Measurements from ENCODE around the gene CHST3. TPM values are rescaled to one million over a fixed set of nuclear protein-coding genes. Genes with fewer than 3 reads are reported as not detected.

CHST3 gene
- total and polyA plus RNA-seq, 8 donors: 3.1 to 10.8 (median 3.6) TPM

DNA sequence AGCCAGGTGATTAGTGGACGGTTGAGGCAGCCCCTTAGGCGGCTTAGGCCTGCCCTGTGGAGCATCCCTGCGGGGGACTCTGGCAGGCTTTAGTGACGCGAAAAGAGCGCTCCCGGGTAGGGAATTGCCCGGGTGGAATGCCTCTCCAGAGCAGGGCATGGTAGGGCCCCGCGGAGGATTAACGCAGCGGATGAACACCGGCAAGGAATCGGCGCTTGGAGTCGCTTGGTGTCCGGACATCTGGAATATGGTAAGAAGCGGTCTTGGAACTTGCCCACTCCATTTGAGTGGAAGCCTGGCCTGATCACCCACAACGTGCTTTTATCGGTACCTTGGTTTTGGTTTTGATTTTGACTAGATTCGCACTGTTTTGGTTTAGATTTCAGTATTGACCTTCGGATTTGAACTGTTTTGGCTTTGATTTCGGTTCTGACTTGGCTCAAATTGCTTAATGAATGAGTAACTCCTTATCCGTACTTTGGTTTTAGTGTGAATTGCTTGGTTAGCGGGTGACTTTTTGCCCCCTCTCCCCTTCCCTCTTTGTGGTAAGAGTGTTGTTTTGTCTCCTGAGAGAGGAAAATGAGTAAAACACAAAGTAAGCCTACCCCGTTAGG is 24.2 kb upstream of the CHST3 start:
- intact Hi-C loops (cut with DNase I): no loop called here
- TF ChIP-seq, protein P1, sequence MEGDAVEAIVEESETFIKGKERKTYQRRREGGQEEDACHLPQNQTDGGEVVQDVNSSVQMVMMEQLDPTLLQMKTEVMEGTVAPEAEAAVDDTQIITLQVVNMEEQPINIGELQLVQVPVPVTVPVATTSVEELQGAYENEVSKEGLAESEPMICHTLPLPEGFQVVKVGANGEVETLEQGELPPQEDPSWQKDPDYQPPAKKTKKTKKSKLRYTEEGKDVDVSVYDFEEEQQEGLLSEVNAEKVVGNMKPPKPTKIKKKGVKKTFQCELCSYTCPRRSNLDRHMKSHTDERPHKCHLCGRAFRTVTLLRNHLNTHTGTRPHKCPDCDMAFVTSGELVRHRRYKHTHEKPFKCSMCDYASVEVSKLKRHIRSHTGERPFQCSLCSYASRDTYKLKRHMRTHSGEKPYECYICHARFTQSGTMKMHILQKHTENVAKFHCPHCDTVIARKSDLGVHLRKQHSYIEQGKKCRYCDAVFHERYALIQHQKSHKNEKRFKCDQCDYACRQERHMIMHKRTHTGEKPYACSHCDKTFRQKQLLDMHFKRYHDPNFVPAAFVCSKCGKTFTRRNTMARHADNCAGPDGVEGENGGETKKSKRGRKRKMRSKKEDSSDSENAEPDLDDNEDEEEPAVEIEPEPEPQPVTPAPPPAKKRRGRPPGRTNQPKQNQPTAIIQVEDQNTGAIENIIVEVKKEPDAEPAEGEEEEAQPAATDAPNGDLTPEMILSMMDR (IDR thresholded peaks at IDR 0.05): no peak
- Histone ChIP-seq H3K9me3 (no peaks in the 10 kb centered on the region), H3K36me3 (no peaks in the 10 kb centered on the region), H3K4me3 (no peak overlapping the region), H3K27ac (no peak overlapping the region), H3K27me3 (no peaks in the 10 kb centered on the region), H3K4me1 (no peaks in the 10 kb centered on the region)
- DNase-seq: no peak
- ATAC-seq: no peak
- no peak for FAIRE-seq
- WGBS, 2 donors: 85 to 91% methylated on average over 26 of the region's 26 CpGs

DNA sequence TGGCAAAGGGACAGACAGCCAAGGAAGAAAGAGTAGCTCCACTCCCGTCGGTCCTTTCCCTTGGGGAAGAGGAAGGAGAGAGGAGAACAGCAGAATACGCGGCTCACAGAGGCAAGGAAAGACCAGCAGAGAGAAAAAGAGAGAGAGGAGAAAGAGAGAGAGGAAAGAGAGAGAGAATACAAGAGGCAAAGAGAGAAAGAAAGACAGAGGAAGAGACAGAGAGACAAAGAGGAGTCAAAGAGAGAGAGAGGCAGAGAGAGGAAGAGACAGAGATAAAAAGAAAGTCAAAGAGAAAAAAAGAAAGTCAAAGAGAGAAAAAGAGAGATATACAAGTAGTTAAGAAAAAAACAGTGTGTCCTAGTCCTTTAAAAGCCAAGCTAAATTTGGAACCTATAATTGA is 23.4 kb upstream of the CHST3 start:
- Histone ChIP-seq H3K36me3 (no peaks in the 10 kb centered on the region), H3K4me3 (no peak overlapping the region), H3K4me1 (no peaks in the 10 kb centered on the region), H3K27ac (no peak overlapping the region), H3K9me3 (no peaks in the 10 kb centered on the region), H3K27me3 (no peaks in the 10 kb centered on the region)
- 79 to 80% methylated on average over 4 of the region's 4 CpGs for WGBS, 2 donors
- intact Hi-C loops (cut with DNase I): no loop called here
- ATAC-seq: no peak
- TF ChIP-seq, protein P1 (IDR thresholded peaks at IDR 0.05): no peak
- DNase-seq: no peak
- no peak for FAIRE-seq

DNA sequence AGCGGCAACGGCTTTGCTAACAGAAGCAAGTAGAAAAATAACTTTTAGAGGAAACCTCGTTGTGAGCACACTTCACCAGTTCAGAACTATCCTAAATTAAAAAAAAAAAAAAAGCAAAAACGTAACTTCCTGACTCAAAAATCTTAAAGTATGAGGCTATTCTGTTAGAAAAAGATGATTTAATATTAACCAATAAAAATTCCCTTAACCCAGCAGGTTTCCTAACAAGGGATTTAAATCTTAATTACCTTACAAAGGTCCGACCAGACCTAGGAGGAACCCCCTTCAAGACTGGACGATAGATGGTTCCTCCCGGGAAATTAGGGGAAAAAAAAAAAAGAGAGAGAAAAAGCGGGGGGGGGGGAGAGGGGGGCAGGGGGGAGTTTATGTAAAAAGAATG is 22.9 kb upstream of the CHST3 start:
- H3K27me3 ChIP-seq: no peaks in the 10 kb centered on the region
- no peaks in the 10 kb centered on the region for H3K36me3 ChIP-seq
- no peaks in the 10 kb centered on the region for H3K9me3 ChIP-seq
- no peak for DNase-seq
- no peak for ATAC-seq
- TF ChIP-seq, protein P1 (IDR thresholded peaks at IDR 0.05): no peak
- FAIRE-seq: no peak
- intact Hi-C loops (cut with DNase I): no loop called here
- H3K27ac ChIP-seq: no peak overlapping the region
- no peak overlapping the region for H3K4me3 ChIP-seq
- no peaks in the 10 kb centered on the region for H3K4me1 ChIP-seq
- WGBS, 2 donors: 59 to 63% methylated on average over 7 to 8 of the region's 8 CpGs

DNA sequence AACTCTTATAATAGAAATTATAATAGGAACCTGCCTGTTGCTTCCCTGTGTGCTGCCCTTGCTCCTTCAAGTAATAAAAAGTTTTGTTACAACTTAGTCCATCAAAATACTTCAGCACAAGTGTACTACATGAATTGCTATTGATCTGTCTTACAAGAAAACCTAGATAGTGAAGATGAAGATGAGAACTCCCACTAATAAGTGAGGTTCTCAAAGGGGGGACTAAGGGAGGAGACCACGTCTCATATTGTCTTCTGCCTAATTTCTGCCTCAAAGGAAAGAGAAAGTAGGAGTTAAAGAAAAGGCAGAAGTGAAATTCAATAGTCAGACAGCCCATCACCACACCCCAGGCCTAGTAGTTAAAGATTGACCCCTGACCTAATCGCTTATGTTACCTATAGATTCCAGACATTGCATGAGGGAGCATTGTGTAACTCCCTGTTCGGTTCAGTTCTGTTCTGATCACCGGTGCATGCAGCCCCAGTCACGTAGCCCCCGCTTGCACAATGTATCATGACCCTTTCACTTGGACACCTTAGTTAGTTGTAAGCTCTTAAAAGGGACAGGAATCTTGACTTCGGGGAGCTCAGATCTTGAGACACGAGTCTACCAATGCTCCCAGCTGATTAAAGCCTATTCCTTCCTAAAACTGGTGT is 18.2 kb upstream of the CHST3 start:
- TF ChIP-seq, protein P1 (IDR thresholded peaks at IDR 0.05): no peak
- Histone ChIP-seq H3K27me3 (no peaks in the 10 kb centered on the region), H3K27ac (no peak overlapping the region), H3K4me1 (no peaks in the 10 kb centered on the region), H3K4me3 (no peak overlapping the region), H3K36me3 (no peaks in the 10 kb centered on the region), H3K9me3 (no peaks in the 10 kb centered on the region)
- 81 to 92% methylated on average over 8 of the region's 8 CpGs for WGBS, 2 donors
- FAIRE-seq: no peak
- intact Hi-C loops (cut with DNase I): no loop called here
- no peak for DNase-seq
- ATAC-seq: no peak

DNA sequence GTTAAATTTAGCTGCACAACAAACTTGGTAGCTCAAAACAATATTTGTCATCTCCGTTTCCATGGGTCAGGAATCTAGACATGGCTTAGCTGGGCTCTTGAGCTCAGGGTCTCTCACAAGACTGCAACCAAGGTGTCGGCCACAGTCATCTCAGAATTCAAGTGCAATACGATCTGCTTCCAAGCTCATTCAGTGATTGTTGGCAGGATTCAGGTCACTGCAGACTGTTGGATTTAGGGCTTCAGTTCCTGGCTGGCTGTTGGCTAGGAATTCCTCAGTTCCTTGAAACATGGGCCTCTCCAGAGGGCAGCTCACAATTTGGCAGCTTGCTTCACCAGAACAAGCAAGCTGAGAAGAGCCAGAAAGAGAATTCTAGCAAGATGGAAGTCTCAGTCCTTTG is 17.5 kb upstream of the CHST3 start:
- H3K4me1 ChIP-seq: no peaks in the 10 kb centered on the region
- TF ChIP-seq, protein P1 (IDR thresholded peaks at IDR 0.05): no peak
- FAIRE-seq: no peak
- H3K4me3 ChIP-seq: no peak overlapping the region
- ATAC-seq: no peak
- intact Hi-C loops (cut with DNase I): no loop called here
- H3K27ac ChIP-seq: no peak overlapping the region
- no peaks in the 10 kb centered on the region for H3K27me3 ChIP-seq
- H3K36me3 ChIP-seq: no peaks in the 10 kb centered on the region
- no peaks in the 10 kb centered on the region for H3K9me3 ChIP-seq
- WGBS, 2 donors: 69 to 79% methylated on average over 3 of the region's 3 CpGs
- DNase-seq: no peak

All from pancreas (tissue), 10 donors.